ENCODE measurements around the gene SPAG7. TPM values are rescaled to one million over a fixed set of nuclear protein-coding genes. Genes with fewer than 3 reads are reported as not detected.

Gene SPAG7
- total RNA-seq, 2 experiments from 2014 or later: 60.5 to 70.1 TPM

DNA sequence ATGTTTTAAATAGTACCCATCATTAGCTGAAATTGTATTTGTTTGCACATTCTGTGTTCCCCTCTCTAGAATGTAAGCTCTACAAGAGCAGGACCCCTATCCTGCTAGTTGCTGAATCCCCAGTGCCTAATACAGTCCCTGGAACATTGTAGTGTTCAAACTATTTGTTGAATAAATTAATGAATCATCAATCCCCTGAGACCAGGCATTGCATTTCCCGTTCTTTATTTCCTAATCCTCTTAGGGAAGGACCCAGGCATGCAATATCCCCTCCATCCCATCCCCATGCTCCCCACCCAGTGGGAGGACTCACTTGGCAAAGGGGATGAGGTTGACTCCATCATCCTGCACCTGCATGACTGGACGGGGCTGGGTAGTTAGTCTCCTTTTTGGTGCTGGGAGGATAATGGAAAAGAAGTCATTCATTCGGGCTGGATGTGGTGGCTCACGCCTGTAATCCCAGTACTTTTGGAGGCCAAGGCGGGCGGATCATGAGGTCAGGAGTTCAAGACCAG is 26.5 kb upstream of the SPAG7 start:
- no peaks in the 10 kb centered on the region for H3K27me3 Mint-ChIP-seq
- DNase-seq: no peak
- H3K9me3 Mint-ChIP-seq (ENCODE audit: low read depth): no peaks in the 10 kb centered on the region
- peaks cover 1% of the 10 kb centered on the region for H3K36me3 Mint-ChIP-seq
- CTCF ChIA-PET: interaction anchor here (1.3 kb wide), 1 partner anchor 26 kb away, joined by 3 read pairs; the partner anchor contains the start of gene SPAG7
- no peak overlapping the region for H3K4me3 Mint-ChIP-seq
- ATAC-seq: no peak
- peaks cover 21% of the 10 kb centered on the region for H3K4me1 Mint-ChIP-seq
- H3K27ac Mint-ChIP-seq: no peak overlapping the region

DNA sequence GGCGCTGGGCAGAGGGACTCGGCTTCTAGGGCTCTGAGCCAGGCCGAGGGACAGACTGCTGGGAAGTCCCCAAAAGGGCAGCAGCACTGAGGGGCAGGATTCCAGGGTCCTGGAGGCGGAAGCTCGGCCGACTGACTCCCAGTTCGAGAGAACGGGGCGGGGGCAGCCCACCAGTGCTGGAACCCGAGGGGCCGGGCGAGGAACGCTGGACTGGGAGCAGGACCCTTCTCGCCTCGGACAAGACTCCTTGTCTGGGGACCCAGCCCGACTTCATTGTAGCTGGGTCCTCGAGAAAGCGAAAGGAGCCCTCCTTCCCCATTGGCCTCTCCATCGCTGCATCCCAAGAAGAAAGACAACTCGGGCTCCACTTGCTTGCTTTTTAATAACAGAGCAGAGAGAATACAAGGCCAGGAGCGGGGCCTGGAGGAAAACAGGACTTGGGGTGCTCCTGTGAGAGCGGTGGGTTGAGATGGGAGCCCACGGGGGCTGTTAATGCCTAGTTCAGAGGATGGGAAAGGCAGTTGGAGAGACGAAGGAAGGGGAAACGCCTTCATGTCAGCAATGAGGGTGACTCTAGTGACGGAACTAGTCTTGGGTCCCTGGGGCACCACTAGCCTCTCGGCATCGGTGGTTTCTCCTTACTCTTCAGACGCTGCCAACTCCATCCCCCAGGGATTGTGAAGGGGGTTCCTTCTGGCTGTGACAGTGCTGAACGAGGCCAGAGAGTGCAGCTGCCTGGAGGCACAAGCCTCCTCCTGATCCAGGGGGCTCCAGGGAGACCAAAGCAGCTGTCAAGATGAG is 20.4 kb upstream of the SPAG7 start:
- Mint-ChIP-seq H3K36me3 (peaks cover 6% of the 10 kb centered on the region), H3K9me3 (ENCODE audit: low read depth) (no peaks in the 10 kb centered on the region), H3K4me1 (peaks cover 36% of the 10 kb centered on the region), H3K4me3 (peak overlapping the region; percentile 91), H3K27me3 (no peaks in the 10 kb centered on the region), H3K27ac (peak overlapping the region; percentile 93)
- DNase-seq (no peak), ATAC-seq (no peak)
- CTCF ChIA-PET: interaction anchor here (0.6 to 4.5 kb wide), 19 partner anchors 8 to 85 kb away, joined by 3 to 39 read pairs (median 6); partner anchors contain the start of genes CHRNE, INCA1, KIF1C and RNF167

DNA sequence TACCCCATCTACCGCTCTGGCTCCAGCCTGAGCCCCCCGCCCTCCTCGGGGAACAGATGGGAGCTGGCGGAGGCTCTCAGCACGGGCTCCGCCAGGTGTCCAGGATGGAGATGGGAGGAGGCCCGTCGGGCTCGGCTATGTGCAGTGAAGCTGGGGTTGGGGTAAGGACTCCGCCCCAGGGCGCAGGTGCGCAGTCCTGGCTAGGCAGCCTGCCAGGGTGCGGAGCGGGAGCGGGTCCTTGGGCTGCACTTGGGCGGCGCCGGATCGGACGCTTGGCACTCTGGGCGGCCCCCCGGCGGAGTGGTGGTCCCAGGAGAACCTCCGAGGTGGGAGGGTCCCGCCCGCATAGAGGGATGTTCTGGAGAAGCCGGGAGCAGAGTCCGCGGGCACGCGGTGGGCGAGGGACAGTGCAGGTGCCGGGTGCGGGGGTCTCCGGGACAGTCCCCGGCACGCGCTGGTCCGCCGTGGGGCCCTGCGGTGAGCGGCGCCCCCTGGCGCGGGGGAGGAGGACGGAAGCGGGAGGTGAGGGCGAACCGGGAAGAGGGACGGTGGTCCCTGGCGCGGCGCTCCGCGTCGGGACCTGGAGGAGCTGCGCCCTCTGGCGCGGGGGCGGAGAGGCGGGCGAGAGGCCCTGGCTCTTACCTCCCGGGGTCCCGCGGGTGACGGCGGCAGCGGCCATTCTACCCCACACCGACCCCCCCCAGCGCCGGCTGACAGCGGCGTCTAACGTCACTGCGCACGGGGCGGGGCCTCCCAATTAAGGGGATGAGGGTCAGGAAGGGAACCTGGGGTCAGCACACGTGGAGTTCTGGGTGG is 19.5 kb upstream of the SPAG7 start, which contains the start of gene CAMTA2:
TSS of gene CAMTA2 (minus strand) at position 725 of the 816 bp plus-strand sequence. CDS start 1,453 bp downstream, outside the sequence.
- Mint-ChIP-seq H3K36me3 (peaks cover 9% of the 10 kb centered on the region), H3K27ac (peak within 1 kb of the TSS; percentile 93), H3K4me3 (peak within 1 kb of the TSS; percentile 91), H3K4me1 (peaks cover 36% of the 10 kb centered on the region), H3K9me3 (ENCODE audit: low read depth) (no peaks in the 10 kb centered on the region), H3K27me3 (no peaks in the 10 kb centered on the region)
- ATAC-seq (peak; percentile 88), DNase-seq (peak; percentile 93)
- CTCF ChIA-PET: interaction anchor here (0.6 to 4.5 kb wide), 21 partner anchors 10 to 284 kb away, joined by 3 to 39 read pairs (median 5); partner anchors contain the start of genes C17orf107, CHRNE, INCA1 and KIF1C

DNA sequence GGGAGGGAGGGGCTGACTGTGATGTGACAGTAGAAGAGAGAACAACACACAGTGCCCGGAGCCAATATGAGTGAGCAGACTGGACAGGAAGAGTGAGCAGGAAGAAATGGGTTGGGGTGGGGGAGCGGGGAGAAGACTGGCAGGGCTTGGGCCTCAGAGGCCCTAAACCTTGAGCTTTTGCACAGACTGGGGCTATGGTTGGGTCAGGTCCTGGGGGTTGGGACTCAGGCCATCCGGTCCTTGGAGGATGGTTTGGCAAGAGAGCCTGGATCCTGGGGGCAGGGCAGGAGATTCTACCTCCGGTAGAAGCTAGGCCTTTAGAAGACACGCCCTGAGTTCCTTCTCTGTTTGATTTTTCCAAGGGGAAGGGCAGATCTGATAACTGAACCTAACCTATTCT is 18.8 kb upstream of the SPAG7 start:
- peaks cover 37% of the 10 kb centered on the region for H3K4me1 Mint-ChIP-seq
- H3K9me3 Mint-ChIP-seq (ENCODE audit: low read depth): no peaks in the 10 kb centered on the region
- H3K4me3 Mint-ChIP-seq: peak overlapping the region; percentile 91
- CTCF ChIA-PET: interaction anchor here (0.8 to 4.5 kb wide), 13 partner anchors 11 to 283 kb away, joined by 3 to 39 read pairs (median 9); partner anchors contain the start of genes C17orf107, INCA1, KIF1C and RNF167
- peak overlapping the region; percentile 93 for H3K27ac Mint-ChIP-seq
- H3K27me3 Mint-ChIP-seq: no peaks in the 10 kb centered on the region
- ATAC-seq: no peak
- H3K36me3 Mint-ChIP-seq: peaks cover 13% of the 10 kb centered on the region
- DNase-seq: no peak

DNA sequence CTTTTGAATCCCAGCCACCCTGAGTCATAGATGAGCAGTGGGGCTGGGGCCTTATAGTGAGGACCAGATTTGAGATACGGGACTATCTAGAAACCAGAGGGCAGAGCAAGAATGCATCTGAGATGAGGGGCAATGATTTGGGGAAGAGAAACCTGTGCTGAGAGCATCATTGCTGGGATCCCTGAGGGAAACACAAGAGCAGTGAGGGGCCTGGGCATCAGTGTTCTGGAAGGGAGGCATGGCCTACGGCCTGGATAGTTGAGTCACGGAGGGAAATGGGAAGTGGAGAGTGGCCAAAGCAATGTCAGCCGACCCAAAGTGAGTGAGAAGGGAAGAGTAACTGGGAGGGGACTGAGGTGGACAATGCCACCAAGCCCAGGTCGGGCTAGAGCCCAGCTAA is 14.7 kb upstream of the SPAG7 start:
- DNase-seq: no peak
- Mint-ChIP-seq H3K27ac (no peak overlapping the region), H3K9me3 (ENCODE audit: low read depth) (no peaks in the 10 kb centered on the region), H3K36me3 (peaks cover 30% of the 10 kb centered on the region), H3K4me1 (peaks cover 29% of the 10 kb centered on the region), H3K27me3 (no peaks in the 10 kb centered on the region), H3K4me3 (no peak overlapping the region)
- CTCF ChIA-PET: interaction anchor here (1.3 kb wide), 1 partner anchor 73 kb away, joined by 3 read pairs; no protein-coding TSS in a partner anchor
- no peak for ATAC-seq

DNA sequence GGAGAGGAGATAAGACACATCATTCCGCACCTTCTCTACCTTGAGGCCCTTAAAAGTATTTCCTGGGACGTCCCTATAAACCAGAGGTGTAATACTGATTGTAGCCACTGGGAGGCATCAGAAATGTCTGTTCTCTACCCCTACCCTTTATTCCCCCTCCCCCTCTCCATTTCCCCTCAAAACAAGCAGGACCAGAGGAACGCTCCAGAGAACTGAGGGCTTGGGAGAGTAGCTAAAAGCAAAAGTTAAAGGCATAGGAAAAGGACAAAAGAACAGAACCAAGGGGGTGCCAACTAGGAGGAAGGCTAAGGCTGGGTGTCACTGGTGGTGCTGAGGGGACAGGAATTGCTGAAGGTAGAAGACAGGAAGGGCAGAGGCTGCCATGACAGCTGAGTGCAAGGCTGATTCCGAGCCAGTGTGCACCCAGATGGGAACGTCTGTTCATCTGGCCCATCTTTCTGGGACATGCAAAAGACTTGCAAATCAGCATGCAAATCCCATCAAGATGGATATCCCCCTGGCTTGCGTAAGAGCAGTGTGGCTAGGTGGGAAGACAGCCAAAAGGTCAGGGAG is 13.1 kb upstream of the SPAG7 start:
- Mint-ChIP-seq H3K36me3 (peaks cover 34% of the 10 kb centered on the region), H3K4me1 (peaks cover 19% of the 10 kb centered on the region), H3K27me3 (no peaks in the 10 kb centered on the region), H3K4me3 (no peak overlapping the region), H3K27ac (peak overlapping the region; percentile 61), H3K9me3 (ENCODE audit: low read depth) (no peaks in the 10 kb centered on the region)
- ATAC-seq (peak; percentile 85), DNase-seq (peak; percentile 56)
- CTCF ChIA-PET: interaction anchor here (0.7 to 2.7 kb wide), 21 partner anchors 9 to 81 kb away, joined by 3 to 15 read pairs (median 5); partner anchors contain the start of genes PFN1, RNF167, SLC25A11 and SPAG7

DNA sequence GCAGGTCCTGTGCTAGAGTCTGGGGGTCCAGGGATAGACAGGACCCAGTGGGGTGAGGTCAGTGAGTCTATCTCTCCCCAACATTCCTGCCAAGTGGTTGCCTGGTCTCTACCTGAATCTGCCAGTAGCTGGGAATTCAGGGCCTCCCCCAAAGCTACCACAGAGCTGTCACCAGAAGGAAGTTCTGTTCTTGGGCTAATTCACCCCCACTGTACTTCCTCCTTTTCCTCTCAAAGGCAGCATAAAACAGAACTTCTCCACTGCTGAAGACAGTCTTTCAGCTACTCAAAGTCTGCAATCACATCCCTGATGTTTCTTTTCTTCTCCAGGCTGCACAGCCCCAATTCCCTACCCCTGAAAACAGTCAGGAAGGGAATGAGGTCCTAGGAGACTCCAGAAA is 11.1 kb upstream of the SPAG7 start:
- H3K4me3 Mint-ChIP-seq: no peak overlapping the region

DNA sequence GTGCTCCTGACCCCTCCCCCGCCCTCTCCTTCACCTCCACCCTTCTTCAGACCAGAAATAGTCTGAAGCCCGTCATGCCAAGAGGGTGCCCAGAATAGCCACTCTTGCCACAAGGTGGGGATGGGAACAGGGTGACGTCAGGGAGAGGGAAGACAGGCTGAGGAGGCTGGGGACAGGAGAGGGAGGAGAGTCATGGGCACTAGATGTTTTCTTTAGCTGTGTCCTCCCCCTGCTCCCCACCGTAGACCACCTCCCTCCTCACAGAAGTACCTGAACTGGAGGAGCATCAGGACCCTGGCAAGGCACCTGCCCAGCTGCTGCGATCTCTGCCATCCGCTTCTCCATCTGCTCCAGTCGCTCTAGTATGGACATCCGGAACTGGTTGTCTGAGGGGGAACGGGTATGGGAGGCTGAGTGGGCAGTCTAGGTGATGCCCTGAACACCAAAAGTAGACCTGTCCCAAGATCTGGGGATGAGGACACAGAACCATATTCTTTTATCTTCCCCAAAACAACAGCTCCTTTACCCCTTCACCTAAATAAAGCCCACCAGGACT is 6.6 kb upstream of the SPAG7 start:
- ATAC-seq (no peak), DNase-seq (no peak)
- H3K4me1 Mint-ChIP-seq: peaks cover 27% of the 10 kb centered on the region
- H3K27me3 Mint-ChIP-seq: no peaks in the 10 kb centered on the region
- CTCF ChIA-PET: interaction anchor here (1.1 to 1.3 kb wide), 2 partner anchors 63 to 65 kb away, joined by 3 to 5 read pairs; no protein-coding TSS in a partner anchor
- H3K4me3 Mint-ChIP-seq: no peak overlapping the region
- no peaks in the 10 kb centered on the region for H3K9me3 Mint-ChIP-seq (ENCODE audit: low read depth)
- peak overlapping the region; percentile 20 for H3K27ac Mint-ChIP-seq
- peaks cover 42% of the 10 kb centered on the region for H3K36me3 Mint-ChIP-seq

More for the DNA sequence above, 11.1 kb upstream of the SPAG7 start:
- Mint-ChIP-seq H3K4me1 (peaks cover 20% of the 10 kb centered on the region), H3K9me3 (ENCODE audit: low read depth) (no peaks in the 10 kb centered on the region), H3K36me3 (peaks cover 39% of the 10 kb centered on the region), H3K27me3 (no peaks in the 10 kb centered on the region), H3K27ac (no peak overlapping the region)
- DNase-seq (no peak), ATAC-seq (no peak)
- CTCF ChIA-PET: interaction anchor here (0.6 to 1.2 kb wide), 4 partner anchors 28 to 83 kb away, joined by 4 to 11 read pairs (median 4); partner anchors contain the start of gene SLC52A1

DNA sequence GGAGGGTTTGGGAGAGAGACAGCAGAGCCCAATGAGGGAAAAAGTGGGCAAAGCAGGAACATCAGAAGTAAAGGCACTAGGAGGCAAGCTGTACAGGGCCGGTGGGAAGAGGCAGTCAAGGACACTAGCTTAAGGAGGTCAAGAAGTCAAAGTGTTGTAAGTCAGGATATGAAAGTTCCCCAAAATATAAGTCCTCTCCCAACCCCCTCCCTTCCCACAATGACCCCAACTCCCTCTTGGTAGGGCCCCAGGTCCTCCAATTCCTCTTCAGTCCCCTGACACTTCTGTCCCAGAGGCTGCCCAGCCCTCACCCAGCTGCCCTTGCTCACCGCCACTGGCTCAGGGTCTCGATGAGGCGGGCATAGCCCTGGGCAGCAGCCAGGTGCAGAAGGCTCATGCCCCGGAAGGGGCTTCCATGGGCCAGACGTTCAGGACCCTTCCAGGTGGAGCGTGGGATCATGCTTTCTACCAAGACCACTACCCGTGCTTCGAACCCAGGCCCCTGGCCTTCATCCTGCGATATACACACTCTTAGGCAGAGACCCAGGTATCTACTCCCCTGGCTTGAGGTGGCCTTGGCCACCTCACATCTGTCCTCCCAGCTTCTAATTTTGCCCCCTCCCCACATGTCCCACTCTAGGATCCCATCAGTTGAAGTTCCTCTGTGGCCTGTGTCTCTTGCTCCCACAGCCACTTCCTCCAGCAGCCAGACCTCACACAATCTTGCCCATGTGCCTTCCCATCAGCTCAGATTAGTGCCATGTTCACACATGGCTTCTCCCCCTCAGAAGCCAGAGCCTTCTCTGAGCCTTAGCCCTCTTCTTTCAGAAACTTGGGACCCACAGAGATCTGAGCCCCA is 5.9 kb upstream of the SPAG7 start:
- ATAC-seq: no peak
- H3K27me3 Mint-ChIP-seq: no peaks in the 10 kb centered on the region
- H3K27ac Mint-ChIP-seq: peak overlapping the region; percentile 20
- peaks cover 47% of the 10 kb centered on the region for H3K36me3 Mint-ChIP-seq
- CTCF ChIA-PET: interaction anchor here (1.1 kb wide), 1 partner anchor 63 kb away, joined by 3 read pairs; no protein-coding TSS in a partner anchor
- H3K4me1 Mint-ChIP-seq: peaks cover 34% of the 10 kb centered on the region
- no peaks in the 10 kb centered on the region for H3K9me3 Mint-ChIP-seq (ENCODE audit: low read depth)
- H3K4me3 Mint-ChIP-seq: no peak overlapping the region
- DNase-seq: no peak

DNA sequence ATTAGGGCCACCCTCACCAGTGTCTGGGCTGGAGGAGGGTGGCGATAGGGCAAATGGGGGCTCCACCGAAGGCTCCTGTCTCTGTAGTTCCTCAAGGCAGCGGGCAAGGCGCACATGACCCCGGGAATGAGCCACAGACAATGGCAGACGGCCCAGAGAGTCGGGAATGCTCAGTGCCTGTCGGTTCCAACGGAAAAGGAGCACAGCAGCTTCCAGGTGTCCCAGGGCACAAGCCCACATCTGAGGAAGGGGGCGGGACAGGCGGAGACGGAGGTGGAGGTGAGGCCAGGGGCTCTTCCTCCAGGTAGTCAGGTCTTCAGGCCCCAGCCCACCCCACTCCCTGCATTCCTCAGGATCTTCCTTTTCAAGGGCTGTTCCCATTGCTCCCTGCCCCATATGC is 5.1 kb upstream of the SPAG7 start:
- no peaks in the 10 kb centered on the region for H3K27me3 Mint-ChIP-seq
- DNase-seq (no peak), ATAC-seq (no peak)
- no peak overlapping the region for H3K4me3 Mint-ChIP-seq
- H3K27ac Mint-ChIP-seq: no peak overlapping the region
- CTCF ChIA-PET: no interaction called here
- H3K4me1 Mint-ChIP-seq: peaks cover 34% of the 10 kb centered on the region
- peaks cover 43% of the 10 kb centered on the region for H3K36me3 Mint-ChIP-seq
- H3K9me3 Mint-ChIP-seq (ENCODE audit: low read depth): no peaks in the 10 kb centered on the region

DNA sequence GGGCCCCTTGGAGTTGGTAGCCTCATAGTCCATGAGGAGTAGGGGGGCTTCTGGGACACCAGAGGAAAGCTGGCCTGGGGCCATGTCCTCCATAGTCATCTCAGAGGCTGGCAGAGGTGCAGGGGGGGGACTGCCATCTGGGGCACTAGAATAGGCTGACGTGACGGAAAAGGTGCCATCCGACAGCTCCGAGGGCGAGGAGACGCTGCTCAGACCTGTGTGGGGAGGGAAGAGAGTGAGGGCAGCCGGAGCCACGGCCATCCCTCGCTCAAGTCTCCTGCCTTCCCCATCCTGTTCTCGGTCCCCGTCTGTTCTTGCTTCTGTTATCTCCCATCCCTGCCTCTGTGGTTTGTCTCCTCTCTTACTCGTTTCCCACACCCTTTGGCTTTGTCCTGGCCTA is 4.7 kb upstream of the SPAG7 start:
- no peak for ATAC-seq

More for the DNA sequence above, 4.7 kb upstream of the SPAG7 start:
- DNase-seq: no peak
- Mint-ChIP-seq H3K27me3 (no peaks in the 10 kb centered on the region), H3K36me3 (peaks cover 42% of the 10 kb centered on the region), H3K4me1 (peaks cover 34% of the 10 kb centered on the region), H3K27ac (no peak overlapping the region), H3K9me3 (ENCODE audit: low read depth) (no peaks in the 10 kb centered on the region), H3K4me3 (no peak overlapping the region)
- CTCF ChIA-PET: interaction anchor here (0.9 to 6.3 kb wide), 2 partner anchors 14 to 91 kb away, joined by 3 to 39 read pairs; partner anchors contain the start of gene CAMTA2
